HepG2 (cell line): ENCODE measurements around the gene PPOX. TPM values are rescaled to one million over a fixed set of nuclear protein-coding genes. Genes with fewer than 3 reads are reported as not detected.

ENCODE experiments used
- ATAC-seq: fragments of 200-7000 bp; cut with Tn5 transposase; 3 replicates; pipeline ENCODE4 v1.9.1; 2020; ENCODE audit warnings: mild to moderate bottlenecking, moderate library complexity
- BruUV-seq: library from RNA; stranded (reverse); fragments of 400-500 nt; replicated peaks from 2 replicates; lab custom pipeline; 2021; lab: Mats Ljungman, UMichigan
- CTCF ChIA-PET: fragments of 300-600 bp; formaldehyde crosslinking; extraction: SDS; loops from one replicate; lab custom pipeline; 2021; ENCODE audit warnings: low total read pairs, inconsistent platforms, low intra/inter-chr PET ratio; lab: Yijun Ruan, JAX
- POLR2A ChIA-PET: fragments of 350-600 bp; sonication (Branson Sonifier 250); formaldehyde crosslinking; loops from one replicate; lab custom pipeline; 2020; ENCODE audit warnings: antibody characterized with exemption, inconsistent platforms; lab: Yijun Ruan, JAX
- DNase-seq: peaks from one replicate; pipeline ENCODE4 v3.0.0-alpha.2; 2015; ENCODE audit warnings: low spot score
- FAIRE-seq: peaks from 3 replicates; lab custom pipeline; 2011; peaks lifted over from hg19 to GRCh38; lab: Jason Lieb, UNC
- H2AFZ ChIP-seq: one replicate; pipeline ENCODE4 v1.6.1; 2011; ENCODE audit warnings: low read length, inconsistent platforms
- H3K27ac ChIP-seq: fragments of 300-600 bp; 3 replicates; pipeline ENCODE4 v1.8.0; 2011; ENCODE audit warnings: mixed run types, mild to moderate bottlenecking, mixed read lengths, low read length, inconsistent platforms; ENCODE audit not compliant: insufficient read depth; ENCODE audit errors: extremely low read length
- H3K27me3 ChIP-seq, 2 experiments: fragments of 200-600 bp in 1 of 2; 2 replicates in 1 of 2; 3 replicates in 1 of 2; pipeline versions ENCODE4 v1.6.0 to v1.8.0; 2011; ENCODE audit warnings: low read length in 2 of 2, mild to moderate bottlenecking in 2 of 2, moderate library complexity in 2 of 2, inconsistent platforms in 1 of 2; ENCODE audit not compliant: insufficient read depth in 2 of 2, control insufficient read depth in 1 of 2
- H3K36me3 ChIP-seq, 2 experiments: fragments of 200-600 bp in 1 of 2; replicated peaks in 1 of 2; 2 replicates in 1 of 2; 3 replicates in 1 of 2; pipeline versions ENCODE4 v1.5.1 to v1.8.0; 2011; ENCODE audit warnings: low read length in 2 of 2, inconsistent platforms in 1 of 2; ENCODE audit not compliant: insufficient read depth in 2 of 2, control insufficient read depth in 1 of 2
- H3K4me1 ChIP-seq: 2 replicates; pipeline ENCODE4 v1.5.1; 2012; ENCODE audit warnings: low read length, inconsistent platforms; ENCODE audit not compliant: insufficient read depth
- H3K4me2 ChIP-seq: 2 replicates; pipeline ENCODE4 v1.6.0; 2011; ENCODE audit warnings: low read depth, low read length, inconsistent platforms
- H3K4me3 ChIP-seq, 3 experiments: fragments of 200-600 bp in 1 of 3; sonication (generic), shearing (Covaris generic) in 1 of 3; replicated peaks in 1 of 3; 2 replicates each; pipeline ENCODE4 v1.5.1; 2011 to 2016; ENCODE audit warnings: low read length in 3 of 3, inconsistent platforms in 2 of 3, low read depth in 2 of 3, mild to moderate bottlenecking in 2 of 3, control low read depth in 1 of 3, mixed read lengths in 1 of 3; ENCODE audit not compliant: insufficient read depth in 1 of 3
- H3K79me2 ChIP-seq: one replicate; pipeline ENCODE4 v1.6.1; 2011; ENCODE audit warnings: low read length, inconsistent platforms; ENCODE audit not compliant: insufficient read depth
- H3K9ac ChIP-seq: 2 replicates; pipeline ENCODE4 v1.6.0; 2011; ENCODE audit warnings: mild to moderate bottlenecking, low read depth, low read length, inconsistent platforms; ENCODE audit not compliant: insufficient read depth
- H3K9me3 ChIP-seq: 2 replicates; pipeline ENCODE4 v1.5.1; 2012; ENCODE audit warnings: mild to moderate bottlenecking, low read length
- H4K20me1 ChIP-seq: 2 replicates; pipeline ENCODE4 v1.6.0; 2011; ENCODE audit warnings: inconsistent platforms, mild to moderate bottlenecking, low read length, moderate library complexity; ENCODE audit not compliant: insufficient read depth
- HNRNPK ChIP-seq: fragments of 200-400 bp; formaldehyde crosslinking; IDR thresholded peaks from 2 replicates; pipeline ENCODE4 v1.6.1; 2018; ENCODE audit warnings: low read length, low read depth, moderate library complexity, mild to moderate bottlenecking; ENCODE audit not compliant: poor library complexity, severe bottlenecking
- ISL2 ChIP-seq: sonication (generic); formaldehyde crosslinking; IDR thresholded peaks from 2 replicates; pipeline ENCODE4 v1.5.0; 2020; ENCODE audit warnings: missing genetic modification reagents
- MAFG ChIP-seq: sonication (generic); formaldehyde crosslinking; IDR thresholded peaks from 2 replicates; pipeline ENCODE4 v1.5.1; 2020; ENCODE audit warnings: mild to moderate bottlenecking, missing genetic modification reagents
- MATR3 ChIP-seq: sonication (generic); formaldehyde crosslinking; IDR thresholded peaks from 2 replicates; pipeline ENCODE4 v1.4.0; 2020; ENCODE audit warnings: missing genetic modification reagents
- PHF20 ChIP-seq: sonication (generic); formaldehyde crosslinking; IDR thresholded peaks from 2 replicates; pipeline ENCODE4 v1.5.0; 2020; ENCODE audit warnings: mild to moderate bottlenecking, missing genetic modification reagents
- TCF7L2 ChIP-seq: IDR thresholded peaks from 2 replicates; pipeline ENCODE4 v1.6.1; 2011; ENCODE audit warnings: mild to moderate bottlenecking, low read depth, low read length, moderate library complexity
- ZNF17 ChIP-seq: sonication (generic); formaldehyde crosslinking; IDR thresholded peaks from 2 replicates; pipeline ENCODE4 v1.5.0; 2020; ENCODE audit warnings: mild to moderate bottlenecking, missing genetic modification reagents
- ZNF230 ChIP-seq: sonication (generic); formaldehyde crosslinking; IDR thresholded peaks from 2 replicates; pipeline ENCODE4 v1.4.0; 2020; ENCODE audit warnings: mild to moderate bottlenecking, missing genetic modification reagents
- ZNF263 ChIP-seq: sonication (generic); formaldehyde crosslinking; IDR thresholded peaks from 2 replicates; pipeline ENCODE4 v1.4.0; 2020; ENCODE audit warnings: missing genetic modification reagents
- ZNF761 ChIP-seq: sonication (generic); formaldehyde crosslinking; conservative IDR thresholded peaks from 2 replicates; pipeline ENCODE4 v1.4.0; 2020; ENCODE audit warnings: mild to moderate bottlenecking, missing genetic modification reagents
- ZNF850 ChIP-seq: sonication (generic); formaldehyde crosslinking; conservative IDR thresholded peaks from 2 replicates; pipeline ENCODE4 v1.9.0; 2021; ENCODE audit warnings: mild to moderate bottlenecking, missing genetic modification reagents
- ZNF878 ChIP-seq: sonication (generic); formaldehyde crosslinking; IDR thresholded peaks from 2 replicates; pipeline ENCODE4 v1.8.1; 2023; ENCODE audit warnings: mild to moderate bottlenecking, missing genetic modification reagents, moderate library complexity
- ZNF883 ChIP-seq: sonication (generic); formaldehyde crosslinking; IDR thresholded peaks from 2 replicates; pipeline ENCODE4 v1.5.1; 2020; ENCODE audit warnings: mild to moderate bottlenecking, missing genetic modification reagents; ENCODE audit errors: not compliant biosample characterization
- WGBS: methylation state at CpG from one replicate; pipeline ENCODE4 v1.1.6; 2017; ENCODE audit warnings: low lambda C conversion rate; 5-methylcytosine and 5-hydroxymethylcytosine counted together
- in situ Hi-C: cut with HindIII; loops from 2 replicates; pipeline ENCODE4 v1.10.0; 2017; ENCODE audit warnings: low pct_unique_long_range_greater_than_20kb; ENCODE audit not compliant: extremely low pct_ligation_motif_present
- intact Hi-C: fragments of 100-400 bp; cut with micrococcal nuclease; formaldehyde crosslinking; loops from one replicate; pipeline ENCODE4 v1.10.0; 2022; ENCODE audit not compliant: unreplicated experiment
- polyA plus RNA-seq, 8 experiments: library from polyadenylated mRNA; depleted of rRNA in 3 of 8; stranded (reverse) in 7 of 8; unstranded in 1 of 8; fragments of >200 nt; fragmentation: Illumina TruSeq in 4 of 8; extraction: Trizol in 4 of 8; gene quantifications; 2 replicates each; pipeline versions ENCODE4 v1.2.1 to v1.2.3, GENCODE V29; 2011 to 2016; ENCODE audit warnings: low read depth in 4 of 8, missing spikeins in 1 of 8, mixed read lengths in 1 of 8; ENCODE audit not compliant: insufficient read depth in 1 of 8
- total RNA-seq, 5 experiments: library from RNA; depleted of rRNA; stranded (reverse); fragments of >200 nt; fragmentation: Illumina TruSeq; extraction: Trizol; gene quantifications; 2 replicates each; pipeline ENCODE4 v1.2.3, GENCODE V29; 2016; ENCODE audit warnings: low read depth in 1 of 5
- TF ChIP-seq, protein P1 (sequence below): sonication (generic); formaldehyde crosslinking; IDR thresholded peaks from 2 replicates; pipeline ENCODE4 v1.5.0; 2020; ENCODE audit warnings: missing genetic modification reagents
- TF ChIP-seq, protein P2 (sequence below): sonication (generic); formaldehyde crosslinking; IDR thresholded peaks from 2 replicates; pipeline ENCODE4 v1.5.0; 2020; ENCODE audit warnings: missing genetic modification reagents, mild to moderate bottlenecking, borderline replicate concordance
- TF ChIP-seq, protein P3 (sequence below): sonication (generic); formaldehyde crosslinking; IDR thresholded peaks from 2 replicates; pipeline ENCODE4 v1.4.0; 2020; ENCODE audit warnings: missing genetic modification reagents

PPOX gene
- total and polyA plus RNA-seq, 2 of the 13 experiments (the other 11 are each of a cell fraction or from before 2014, with no cell fraction given), result 15.5 to 27.7 TPM

DNA sequence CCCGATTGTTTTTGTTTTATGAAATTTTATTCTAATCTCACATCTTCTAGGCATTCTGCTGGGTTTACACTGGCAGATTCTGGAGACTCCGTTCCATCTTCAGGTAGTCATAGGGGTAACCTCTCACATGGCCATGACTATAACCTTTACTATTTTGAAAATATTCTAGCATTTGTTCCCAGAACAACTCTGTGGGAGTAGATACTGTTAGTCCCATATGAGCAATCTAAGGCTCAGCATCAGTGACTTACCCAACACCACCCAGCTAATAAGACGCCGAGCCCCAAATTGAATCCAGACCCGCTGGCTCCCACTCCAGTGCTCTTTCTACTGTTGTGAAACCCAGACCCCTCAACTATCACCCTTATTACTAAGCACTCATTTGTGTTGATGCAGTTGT lies 22.8 kb downstream of the PPOX start:
- ChIA-PET CTCF (no interaction called here), POLR2A (no interaction called here)
- Histone ChIP-seq H4K20me1 (no peaks in the 10 kb centered on the region), H3K9me3 (no peaks in the 10 kb centered on the region), H2AFZ (no peak overlapping the region), H3K79me2 (no peaks in the 10 kb centered on the region), H3K9ac (no peak overlapping the region), H3K36me3 (no peaks in the 10 kb centered on the region; a peak in 1 of 5 replicates), H3K27me3 (no peaks in the 10 kb centered on the region), H3K4me2 (no peak overlapping the region), H3K4me1 (peaks cover 26% of the 10 kb centered on the region), H3K27ac (no peak overlapping the region), H3K4me3 (no peak overlapping the region)
- intact Hi-C loops, result no loop called here
- DNase-seq (no peak), ATAC-seq (no peak), FAIRE-seq (no peak)
- no TSS peak for BruUV-seq
- in situ Hi-C loops, result no loop called here
- 62% methylated on average over 5 of the region's 5 CpGs for WGBS
- no peak for TF ChIP-seq TCF7L2
- TF ChIP-seq ZNF263, result no peak
- no peak for TF ChIP-seq ZNF230
- no peak for TF ChIP-seq ZNF878 (CRISPR knock-in tag)
- no peak for TF ChIP-seq MATR3 (CRISPR knock-in tag)
- no peak for TF ChIP-seq ISL2
- TF ChIP-seq MAFG, result no peak
- no peak for TF ChIP-seq ZNF850 (CRISPR knock-in tag)
- no peak for TF ChIP-seq ZNF761
- no peak for TF ChIP-seq ZNF883 (CRISPR knock-in tag)
- TF ChIP-seq, protein P1, sequence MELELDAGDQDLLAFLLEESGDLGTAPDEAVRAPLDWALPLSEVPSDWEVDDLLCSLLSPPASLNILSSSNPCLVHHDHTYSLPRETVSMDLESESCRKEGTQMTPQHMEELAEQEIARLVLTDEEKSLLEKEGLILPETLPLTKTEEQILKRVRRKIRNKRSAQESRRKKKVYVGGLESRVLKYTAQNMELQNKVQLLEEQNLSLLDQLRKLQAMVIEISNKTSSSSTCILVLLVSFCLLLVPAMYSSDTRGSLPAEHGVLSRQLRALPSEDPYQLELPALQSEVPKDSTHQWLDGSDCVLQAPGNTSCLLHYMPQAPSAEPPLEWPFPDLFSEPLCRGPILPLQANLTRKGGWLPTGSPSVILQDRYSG (CRISPR knock-in tag), result no peak
- no peak for TF ChIP-seq HNRNPK
- TF ChIP-seq, protein P2, sequence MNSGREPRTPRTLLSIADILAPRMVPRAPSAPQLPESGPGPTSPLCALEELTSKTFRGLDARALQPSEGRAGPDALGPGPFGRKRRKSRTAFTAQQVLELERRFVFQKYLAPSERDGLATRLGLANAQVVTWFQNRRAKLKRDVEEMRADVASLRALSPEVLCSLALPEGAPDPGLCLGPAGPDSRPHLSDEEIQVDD (CRISPR knock-in tag), result no peak
- no peak for TF ChIP-seq PHF20
- TF ChIP-seq, protein P3, sequence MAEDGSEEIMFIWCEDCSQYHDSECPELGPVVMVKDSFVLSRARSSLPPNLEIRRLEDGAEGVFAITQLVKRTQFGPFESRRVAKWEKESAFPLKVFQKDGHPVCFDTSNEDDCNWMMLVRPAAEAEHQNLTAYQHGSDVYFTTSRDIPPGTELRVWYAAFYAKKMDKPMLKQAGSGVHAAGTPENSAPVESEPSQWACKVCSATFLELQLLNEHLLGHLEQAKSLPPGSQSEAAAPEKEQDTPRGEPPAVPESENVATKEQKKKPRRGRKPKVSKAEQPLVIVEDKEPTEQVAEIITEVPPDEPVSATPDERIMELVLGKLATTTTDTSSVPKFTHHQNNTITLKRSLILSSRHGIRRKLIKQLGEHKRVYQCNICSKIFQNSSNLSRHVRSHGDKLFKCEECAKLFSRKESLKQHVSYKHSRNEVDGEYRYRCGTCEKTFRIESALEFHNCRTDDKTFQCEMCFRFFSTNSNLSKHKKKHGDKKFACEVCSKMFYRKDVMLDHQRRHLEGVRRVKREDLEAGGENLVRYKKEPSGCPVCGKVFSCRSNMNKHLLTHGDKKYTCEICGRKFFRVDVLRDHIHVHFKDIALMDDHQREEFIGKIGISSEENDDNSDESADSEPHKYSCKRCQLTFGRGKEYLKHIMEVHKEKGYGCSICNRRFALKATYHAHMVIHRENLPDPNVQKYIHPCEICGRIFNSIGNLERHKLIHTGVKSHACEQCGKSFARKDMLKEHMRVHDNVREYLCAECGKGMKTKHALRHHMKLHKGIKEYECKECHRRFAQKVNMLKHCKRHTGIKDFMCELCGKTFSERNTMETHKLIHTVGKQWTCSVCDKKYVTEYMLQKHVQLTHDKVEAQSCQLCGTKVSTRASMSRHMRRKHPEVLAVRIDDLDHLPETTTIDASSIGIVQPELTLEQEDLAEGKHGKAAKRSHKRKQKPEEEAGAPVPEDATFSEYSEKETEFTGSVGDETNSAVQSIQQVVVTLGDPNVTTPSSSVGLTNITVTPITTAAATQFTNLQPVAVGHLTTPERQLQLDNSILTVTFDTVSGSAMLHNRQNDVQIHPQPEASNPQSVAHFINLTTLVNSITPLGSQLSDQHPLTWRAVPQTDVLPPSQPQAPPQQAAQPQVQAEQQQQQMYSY (CRISPR knock-in tag), result no peak
- TF ChIP-seq ZNF17 (CRISPR knock-in tag), result no peak
